H1 (cell line): Measurements from ENCODE around the gene DVL1. TPM values are rescaled to one million over a fixed set of nuclear protein-coding genes. Genes with fewer than 3 reads are reported as not detected.
A peak's percentile ranks its signal among the peaks of the same experiment; 100 is the strongest.

Source experiments
- CTCF ChIA-PET: fragments of 300-600 bp; sonication (Branson Sonifier 250); formaldehyde crosslinking; loops from one replicate; lab custom pipeline; 2021; ENCODE audit not compliant: partially characterized antibody; lab: Charles Lee
- POLR2A ChIA-PET: fragments of 300-600 bp; sonication (Branson Sonifier 250); formaldehyde crosslinking; loops from one replicate; lab custom pipeline; 2021; ENCODE audit warnings: inconsistent platforms; ENCODE audit not compliant: partially characterized antibody; lab: Charles Lee
- DNase-seq, 2 experiments: peaks; one replicate each; pipeline versions ENCODE4 v3.0.0 to v3.0.0-alpha.2; 2010 to 2022; ENCODE audit warnings: low spot score in 2 of 2, low read depth in 1 of 2, mixed read lengths in 1 of 2
- FAIRE-seq: peaks from 2 replicates; lab custom pipeline; 2011; peaks lifted over from hg19 to GRCh38; lab: Jason Lieb, UNC
- H2AFZ ChIP-seq: 2 replicates; pipeline ENCODE4 v1.8.1; 2012; ENCODE audit warnings: low read length, inconsistent platforms
- H2AK5ac ChIP-seq: 2 replicates; pipeline ENCODE4 v1.6.1; 2013; ENCODE audit warnings: low read depth, low read length
- H2BK120ac ChIP-seq: replicated peaks from 2 replicates; pipeline ENCODE3; 2013; ENCODE audit warnings: low read depth, low read length, inconsistent platforms
- H2BK12ac ChIP-seq: 2 replicates; pipeline ENCODE4 v1.6.1; 2013; ENCODE audit warnings: low read depth, low read length
- H2BK15ac ChIP-seq: 2 replicates; pipeline ENCODE4 v1.6.1; 2013; ENCODE audit warnings: low read length
- H2BK20ac ChIP-seq: 2 replicates; pipeline ENCODE4 v1.6.1; 2013; ENCODE audit warnings: low read length
- H2BK5ac ChIP-seq: 2 replicates; pipeline ENCODE4 v1.6.1; 2013; ENCODE audit warnings: low read depth, low read length
- H3K14ac ChIP-seq: 2 replicates; pipeline ENCODE4 v1.6.1; 2013; ENCODE audit warnings: inconsistent platforms; ENCODE audit not compliant: insufficient read length
- H3K18ac ChIP-seq: 2 replicates; pipeline ENCODE4 v1.6.1; 2013; ENCODE audit warnings: low read length; ENCODE audit errors: extremely low read depth
- H3K23ac ChIP-seq: 2 replicates; pipeline ENCODE4 v1.6.1; 2013; ENCODE audit warnings: inconsistent platforms; ENCODE audit not compliant: insufficient read length
- H3K23me2 ChIP-seq: 2 replicates; pipeline ENCODE4 v1.6.1; 2013; ENCODE audit warnings: low read depth, low read length
- H3K27ac ChIP-seq: 2 replicates; pipeline ENCODE4 v1.6.1; 2011; ENCODE audit warnings: low read depth, low read length, inconsistent platforms
- H3K27me3 ChIP-seq, 4 experiments: replicated peaks in 1 of 4; 1 replicate in 1 of 4; 2 replicates in 3 of 4; pipeline versions ENCODE4 v1.6.1 to v1.8.1; 2011 to 2013; ENCODE audit warnings: low read length in 3 of 4, mild to moderate bottlenecking in 3 of 4, inconsistent platforms in 2 of 4, mixed read lengths in 2 of 4, moderate library complexity in 1 of 4; ENCODE audit not compliant: control insufficient read depth in 3 of 4, insufficient read depth in 3 of 4; ENCODE audit errors: extremely low read depth in 1 of 4
- H3K36me3 ChIP-seq, 4 experiments: 2 replicates each; pipeline versions ENCODE4 v1.6.1 to v1.8.1; 2011 to 2013; ENCODE audit warnings: mild to moderate bottlenecking in 4 of 4, low read length in 3 of 4, moderate library complexity in 2 of 4, control low read depth in 1 of 4, inconsistent platforms in 1 of 4; ENCODE audit not compliant: insufficient read depth in 4 of 4, control insufficient read depth in 2 of 4
- H3K4ac ChIP-seq: replicated peaks from 2 replicates; pipeline ENCODE3; 2013; ENCODE audit warnings: low read length, low read depth, mixed read lengths, inconsistent platforms; ENCODE audit not compliant: insufficient read length
- H3K4me1 ChIP-seq, 4 experiments: replicated peaks in 1 of 4; 1 replicate in 1 of 4; 2 replicates in 3 of 4; pipeline versions ENCODE4 v1.6.1 to v1.8.1; 2011 to 2013; ENCODE audit warnings: low read length in 3 of 4, inconsistent platforms in 2 of 4, mixed read lengths in 1 of 4; ENCODE audit not compliant: insufficient read depth in 4 of 4, control insufficient read depth in 3 of 4
- H3K4me2 ChIP-seq, 2 experiments: 2 replicates each; pipeline versions ENCODE4 v1.6.1 to v1.8.1; 2011 to 2013; ENCODE audit warnings: low read depth in 2 of 2, low read length in 2 of 2, control low read depth in 1 of 2, inconsistent platforms in 1 of 2, mild to moderate bottlenecking in 1 of 2; ENCODE audit not compliant: insufficient read depth in 1 of 2
- H3K4me3 ChIP-seq, 4 experiments: fragments of 200-600, 300-600 bp in 1 of 4; sonication (generic), shearing (Covaris generic), sonication (Bioruptor Twin) in 1 of 4; 2 replicates each; pipeline versions ENCODE4 v1.5.1 to v1.8.1; 2011 to 2016; ENCODE audit warnings: low read length in 4 of 4, low read depth in 3 of 4, control low read depth in 2 of 4, inconsistent platforms in 2 of 4, mild to moderate bottlenecking in 2 of 4, mixed read lengths in 1 of 4, moderate library complexity in 1 of 4; ENCODE audit not compliant: insufficient read depth in 2 of 4; ENCODE audit errors: extremely low read depth in 1 of 4
- H3K56ac ChIP-seq: replicated peaks from 2 replicates; pipeline ENCODE3; 2013; ENCODE audit warnings: low read depth, mild to moderate bottlenecking, mixed read lengths, low read length, inconsistent platforms; ENCODE audit not compliant: insufficient read length
- H3K79me1 ChIP-seq: 2 replicates; pipeline ENCODE4 v1.6.1; 2013; ENCODE audit warnings: low read depth, low read length, control low read depth
- H3K79me2 ChIP-seq, 2 experiments: 2 replicates each; pipeline versions ENCODE4 v1.6.1 to v1.8.1; 2012 to 2013; ENCODE audit warnings: low read length in 2 of 2, mild to moderate bottlenecking in 2 of 2, inconsistent platforms in 1 of 2; ENCODE audit not compliant: insufficient read depth in 2 of 2, control insufficient read depth in 1 of 2
- H3K9ac ChIP-seq, 4 experiments: replicated peaks in 1 of 4; 1 replicate in 1 of 4; 2 replicates in 3 of 4; pipeline versions ENCODE4 v1.6.1 to v1.8.1; 2011 to 2013; ENCODE audit warnings: low read depth in 3 of 4, low read length in 3 of 4, control low read depth in 2 of 4, mild to moderate bottlenecking in 2 of 4, moderate library complexity in 2 of 4, inconsistent platforms in 1 of 4; ENCODE audit errors: extremely low read depth in 1 of 4
- H3K9me3 ChIP-seq, 2 experiments: 2 replicates each; pipeline versions ENCODE4 v1.6.1 to v1.8.1; 2012 to 2013; ENCODE audit warnings: mild to moderate bottlenecking in 2 of 2, moderate library complexity in 2 of 2, control low read depth in 1 of 2, inconsistent platforms in 1 of 2, low read depth in 1 of 2, low read length in 1 of 2, mixed read lengths in 1 of 2; ENCODE audit not compliant: insufficient read depth in 2 of 2
- H4K20me1 ChIP-seq, 2 experiments: replicated peaks in 1 of 2; 2 replicates each; pipeline versions ENCODE3 to v1.8.1; 2011 to 2013; ENCODE audit warnings: inconsistent platforms in 2 of 2, low read length in 2 of 2, mild to moderate bottlenecking in 1 of 2; ENCODE audit not compliant: insufficient read depth in 2 of 2, control insufficient read depth in 1 of 2
- H4K5ac ChIP-seq: 2 replicates; pipeline ENCODE4 v1.6.1; 2013; ENCODE audit warnings: low read length, low read depth, mixed read lengths, inconsistent platforms; ENCODE audit not compliant: insufficient read length
- H4K8ac ChIP-seq: 2 replicates; pipeline ENCODE4 v1.8.0; 2013; ENCODE audit warnings: mild to moderate bottlenecking, moderate library complexity, low read length, inconsistent platforms; ENCODE audit not compliant: insufficient read depth; ENCODE audit errors: extremely low read depth
- H4K91ac ChIP-seq: replicated peaks from 2 replicates; pipeline ENCODE3; 2013; ENCODE audit warnings: low read length, mixed read lengths, inconsistent platforms; ENCODE audit not compliant: insufficient read length
- TCF12 ChIP-seq: IDR thresholded peaks from 2 replicates; pipeline ENCODE4 v1.6.1; 2011; ENCODE audit warnings: low read depth, mild to moderate bottlenecking, low read length
- WGBS, 2 experiments: shearing (Covaris generic) in 1 of 2; methylation state at CpG; one replicate each; pipeline versions ENCODE4 v1.1.6 to v1.1.7; 2013 to 2015; ENCODE audit warnings: low lambda C conversion rate in 2 of 2, mixed read lengths in 2 of 2, inconsistent platforms in 1 of 2, low coverage in 1 of 2, missing lambda C conversion rate in 1 of 2; ENCODE audit not compliant: insufficient replicate concordance in 2 of 2, insufficient coverage in 1 of 2, insufficient read length in 1 of 2; ENCODE audit errors: extremely low coverage in 1 of 2, missing lambda C conversion rate in 1 of 2; 5-methylcytosine and 5-hydroxymethylcytosine counted together
- polyA plus RNA-seq, 7 experiments: library from polyadenylated mRNA; depleted of rRNA in 3 of 7; stranded (reverse) in 5 of 7; unstranded in 2 of 7; fragments of >200 nt in 5 of 7; fragments of 200-250 nt in 2 of 7; gene quantifications; 1 replicate in 5 of 7; 2 replicates in 1 of 7; 4 replicates in 1 of 7; pipeline versions ENCODE4 v1.2.1 to v1.2.3, GENCODE V29; 2011 to 2013; ENCODE audit warnings: missing spikeins in 2 of 7, mixed read lengths in 2 of 7
- total RNA-seq: library from RNA; stranded (reverse); fragmentation: NEBNext Ultra II Directional; extraction: Animal tissue kit (Norgen Biotek cat#: 25700); gene quantifications from 2 replicates; pipeline ENCODE4 v1.2.1, GENCODE V29; 2021

Gene DVL1
- total and polyA plus RNA-seq, 2 of the 8 experiments (the other 6 are each of a cell fraction or from before 2014, with no cell fraction given), result 39.4 to 58.9 TPM

GRCh38 chr1:1322952-1323351 lies 26.3 kb downstream of the DVL1 start:
- Histone ChIP-seq H2BK5ac (no peak overlapping the region), H3K56ac (no peak overlapping the region), H3K9me3 (no peaks in the 10 kb centered on the region), H2AFZ (no peak overlapping the region), H3K4me2 (peak overlapping the region in 1 of 2 experiments; percentile 41; a peak in 1 of 4 replicates), H4K8ac (no peak overlapping the region), H3K4me3 (no peak overlapping the region), H2BK20ac (no peak overlapping the region), H3K4ac (no peak overlapping the region), H3K79me2 (peaks cover 12 to 54% of the 10 kb centered on the region in 2 experiments; a peak in 3 of 4 replicates), H2BK12ac (no peak overlapping the region), H3K79me1 (peaks cover 37% of the 10 kb centered on the region), H4K5ac (no peak overlapping the region), H4K20me1 (peaks cover 25 to 39% of the 10 kb centered on the region in 2 experiments), H3K23me2 (peaks cover 7% of the 10 kb centered on the region; the same call in 1 of the 2 replicates), H3K36me3 (peaks cover 0 to 14% (median 6%) of the 10 kb centered on the region in 4 experiments; a peak in 6 of 8 replicates), H4K91ac (no peak overlapping the region), H3K9ac (no peak overlapping the region), H3K27me3 (no peaks in the 10 kb centered on the region), H3K18ac (no peak overlapping the region), H2BK120ac (no peak overlapping the region), H2AK5ac (no peak overlapping the region), H3K4me1 (peaks cover 0 to 13% (median 3%) of the 10 kb centered on the region in 4 experiments; a peak in 5 of 7 replicates), H3K27ac (no peak overlapping the region), H3K23ac (no peak overlapping the region), H2BK15ac (no peak overlapping the region), H3K14ac (no peak overlapping the region)
- WGBS, 2 experiments, result 97% methylated on average over 10 of the region's 10 CpGs; no CpG with 5 or more reads in 1 of the 2 experiments
- ChIA-PET POLR2A (interaction anchor here (0.6 to 1.7 kb wide), 5 partner anchors 9 to 285 kb away, joined by 3 to 7 read pairs (median 3); partner anchors contain the start of gene CCNL2), CTCF (interaction anchor here (0.8 kb wide), 1 partner anchor 47 kb away, joined by 3 read pairs; no protein-coding TSS in a partner anchor)
- DNase-seq, result no peak
- TF ChIP-seq TCF12, result no peak
- FAIRE-seq, result no peak
